ENCODE measurements around the gene RGS11.

The RGS11 gene

DNA sequence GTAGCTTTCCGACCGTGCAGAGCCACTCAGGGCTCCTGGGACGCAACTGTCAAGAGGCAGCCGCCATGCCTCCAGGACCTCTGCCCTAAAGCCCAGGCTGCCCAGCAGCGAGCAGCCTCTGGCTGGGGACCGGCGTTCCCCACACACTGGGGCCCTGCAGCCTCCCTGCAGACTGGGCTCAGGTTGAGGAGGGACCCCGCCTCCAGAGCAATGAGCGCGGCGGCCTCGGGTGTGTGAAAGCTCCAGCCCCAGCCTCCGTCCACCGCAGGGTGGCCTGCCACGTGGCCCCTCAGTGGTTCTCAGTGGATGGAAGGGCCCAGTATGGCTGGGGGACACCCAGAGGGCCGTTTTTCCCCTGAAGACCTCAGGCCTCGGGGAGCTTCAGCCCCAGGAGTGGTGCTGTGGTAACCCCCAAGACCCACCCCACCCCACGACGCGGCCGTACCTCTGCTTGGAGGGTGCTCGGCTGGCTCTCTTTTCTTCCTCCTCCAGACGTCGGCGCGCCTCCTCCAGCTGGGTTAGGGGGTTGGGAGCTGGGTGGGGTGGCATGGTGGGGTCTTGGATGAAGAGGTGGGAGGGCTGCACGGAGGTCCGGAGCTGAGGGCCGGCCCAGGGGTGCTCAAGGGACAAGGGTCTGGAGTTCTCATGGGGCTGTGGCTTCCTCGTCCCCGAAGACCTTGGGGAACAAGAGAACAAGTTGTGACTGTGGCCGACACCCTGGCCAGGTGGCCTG is 17.5 kb upstream of the RGS11 start:
- no peak for DNase-seq (ENCODE audit: low read depth)
- Histone ChIP-seq H3K9ac (ENCODE audit: low read length) (no peak overlapping the region), H3K9me3 (ENCODE audit: control insufficient read depth, low read length) (no peaks in the 10 kb centered on the region), H3K4me3 (ENCODE audit: low read length) (no peak overlapping the region), H3K4me1 (ENCODE audit: control insufficient read depth, insufficient read depth, low read length) (no peaks in the 10 kb centered on the region), H3K36me3 (ENCODE audit: control insufficient read depth, insufficient read depth, low read length, severe bottlenecking) (peaks cover 32% of the 10 kb centered on the region), H3K27me3 (replicated peaks; ENCODE audit: control insufficient read depth, insufficient read depth, low read length) (no peaks in the 10 kb centered on the region)

DNA sequence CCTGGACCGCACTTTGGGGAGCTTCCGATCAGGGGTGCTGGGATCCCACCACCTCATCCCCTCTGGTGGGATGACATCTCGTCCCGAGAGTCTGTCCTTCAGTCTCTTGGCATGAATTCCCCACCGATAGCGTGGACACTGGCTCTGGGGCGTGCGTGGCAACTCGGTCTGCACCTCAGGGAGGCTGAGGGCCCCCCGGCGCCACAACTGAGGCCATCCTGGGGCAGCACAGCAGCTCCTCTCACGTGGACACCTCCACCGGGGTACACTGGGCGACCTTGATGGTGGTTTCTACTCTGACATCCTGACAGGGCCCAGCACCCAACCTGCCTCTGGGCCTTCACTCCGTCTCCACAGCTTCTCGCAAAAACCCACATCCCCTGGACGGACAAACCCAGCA is 15.8 kb upstream of the RGS11 start:
- no peak for DNase-seq (ENCODE audit: low read depth)
- H3K27me3 ChIP-seq (replicated peaks; ENCODE audit: control insufficient read depth, insufficient read depth, low read length), result no peaks in the 10 kb centered on the region
- no peak overlapping the region for H3K9ac ChIP-seq (ENCODE audit: low read length)
- H3K36me3 ChIP-seq (ENCODE audit: control insufficient read depth, insufficient read depth, low read length, severe bottlenecking), result peaks cover 32% of the 10 kb centered on the region
- no peak overlapping the region for H3K4me3 ChIP-seq (ENCODE audit: low read length)
- H3K4me1 ChIP-seq (ENCODE audit: control insufficient read depth, insufficient read depth, low read length), result no peaks in the 10 kb centered on the region
- no peaks in the 10 kb centered on the region for H3K9me3 ChIP-seq (ENCODE audit: control insufficient read depth, low read length)

DNA sequence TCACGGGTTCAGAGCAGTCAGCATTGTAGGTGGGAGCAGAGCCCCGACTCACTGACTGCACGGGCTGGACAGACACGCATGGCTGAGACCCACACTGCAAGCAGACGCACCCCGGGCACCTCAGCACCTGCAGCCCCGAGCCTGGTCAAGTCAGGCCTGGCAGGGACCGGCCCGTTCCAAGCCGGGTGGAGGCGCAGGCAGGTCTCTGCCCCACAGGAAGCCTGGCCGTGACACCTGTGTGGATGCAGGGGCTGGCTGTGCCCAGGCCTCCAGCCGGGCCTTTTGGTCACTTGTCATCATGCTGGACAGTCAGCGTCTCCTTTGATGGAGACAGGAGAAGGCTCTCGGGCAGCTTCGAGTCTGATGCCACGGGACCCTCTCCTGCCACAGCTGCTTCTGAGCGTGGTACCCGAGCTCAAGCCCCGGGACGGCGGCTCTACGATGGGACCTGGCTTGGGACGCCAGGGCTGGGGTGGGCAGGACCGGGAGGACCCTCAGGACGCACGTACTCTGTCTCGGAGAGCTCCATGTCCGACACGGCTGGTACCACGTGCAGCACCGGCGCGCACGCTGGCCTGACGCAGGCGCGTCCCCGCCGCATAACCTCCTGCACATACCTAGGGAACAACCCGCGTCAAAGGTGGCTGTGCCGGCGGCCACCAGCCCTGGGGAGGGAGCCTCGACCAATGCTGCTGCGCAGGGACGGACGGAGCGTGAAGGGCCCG is 15.1 kb upstream of the RGS11 start:
- Histone ChIP-seq H3K27me3 (replicated peaks; ENCODE audit: control insufficient read depth, insufficient read depth, low read length) (no peaks in the 10 kb centered on the region), H3K9ac (ENCODE audit: low read length) (no peak overlapping the region), H3K36me3 (ENCODE audit: control insufficient read depth, insufficient read depth, low read length, severe bottlenecking) (peaks cover 32% of the 10 kb centered on the region), H3K4me3 (ENCODE audit: low read length) (no peak overlapping the region), H3K9me3 (ENCODE audit: control insufficient read depth, low read length) (no peaks in the 10 kb centered on the region), H3K4me1 (ENCODE audit: control insufficient read depth, insufficient read depth, low read length) (no peaks in the 10 kb centered on the region)
- no peak for DNase-seq (ENCODE audit: low read depth)

DNA sequence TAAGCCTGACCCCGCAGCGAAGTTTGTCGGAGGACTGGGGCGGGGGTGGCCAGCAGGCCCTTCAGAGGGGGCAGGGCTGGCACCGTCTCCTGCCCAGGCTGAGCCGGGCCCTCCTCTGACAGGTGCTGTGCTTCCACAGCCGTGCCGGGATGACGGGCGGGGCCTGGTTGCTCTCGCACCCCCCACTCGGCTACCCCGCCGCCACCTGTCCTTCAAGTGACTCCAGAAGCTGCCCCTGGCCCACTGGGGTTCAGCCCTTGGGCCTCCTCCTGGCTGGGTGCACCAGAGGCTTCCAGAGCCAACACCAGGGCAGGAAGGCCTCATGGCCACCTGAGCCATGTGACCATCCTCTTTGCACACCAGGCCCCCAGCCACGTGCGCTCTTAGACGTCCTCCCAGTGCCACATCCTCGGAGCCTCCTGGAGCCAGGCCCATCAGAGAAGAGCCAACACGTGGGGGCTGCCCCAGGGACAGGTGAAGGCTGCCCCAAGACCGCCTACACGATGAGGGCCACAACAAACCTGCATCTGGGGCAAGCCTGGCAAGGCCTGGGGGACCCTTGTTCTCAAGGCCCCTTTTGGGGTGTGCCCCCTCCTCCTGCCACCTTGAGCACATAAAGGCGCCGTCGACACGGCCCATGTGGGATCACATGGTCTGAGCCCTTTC is 14.4 kb upstream of the RGS11 start:
- no peaks in the 10 kb centered on the region for H3K4me1 ChIP-seq (ENCODE audit: control insufficient read depth, insufficient read depth, low read length)
- no peaks in the 10 kb centered on the region for H3K27me3 ChIP-seq (replicated peaks; ENCODE audit: control insufficient read depth, insufficient read depth, low read length)
- peaks cover 32% of the 10 kb centered on the region for H3K36me3 ChIP-seq (ENCODE audit: control insufficient read depth, insufficient read depth, low read length, severe bottlenecking)
- no peak for DNase-seq (ENCODE audit: low read depth)
- H3K9me3 ChIP-seq (ENCODE audit: control insufficient read depth, low read length), result no peaks in the 10 kb centered on the region
- H3K4me3 ChIP-seq (ENCODE audit: low read length), result no peak overlapping the region
- no peak overlapping the region for H3K9ac ChIP-seq (ENCODE audit: low read length)

DNA sequence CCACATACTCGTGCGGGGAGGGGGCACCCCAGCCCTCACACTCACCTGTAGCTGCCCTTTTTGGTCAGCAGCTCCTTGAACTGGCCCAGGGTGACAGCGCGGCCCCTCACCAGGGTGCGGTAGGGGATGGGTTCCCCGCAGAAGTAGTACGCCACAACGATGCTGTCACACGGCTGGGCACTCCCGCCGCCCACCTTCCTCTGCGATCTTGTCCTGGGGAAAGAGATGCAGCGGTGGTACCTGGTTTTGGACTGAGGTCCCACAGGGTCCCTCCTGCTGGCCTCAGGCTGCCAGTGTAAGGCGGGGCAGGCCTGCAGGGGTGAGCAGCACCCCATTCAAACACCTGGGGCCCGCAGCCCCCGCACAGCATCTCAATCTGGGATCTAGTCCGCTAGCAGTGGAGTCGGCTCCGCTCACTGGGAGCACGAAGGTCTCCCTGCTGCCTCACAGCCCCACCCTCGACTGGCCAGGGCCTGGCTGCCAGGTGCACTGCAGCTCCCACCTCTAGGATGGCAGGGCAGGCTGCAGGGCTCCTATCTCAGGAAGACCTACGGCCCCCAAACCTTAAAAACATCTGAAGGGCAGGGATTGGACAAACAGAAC is 13.8 kb upstream of the RGS11 start:
- Histone ChIP-seq H3K4me1 (ENCODE audit: control insufficient read depth, insufficient read depth, low read length) (no peaks in the 10 kb centered on the region), H3K9me3 (ENCODE audit: control insufficient read depth, low read length) (no peaks in the 10 kb centered on the region), H3K27me3 (replicated peaks; ENCODE audit: control insufficient read depth, insufficient read depth, low read length) (no peaks in the 10 kb centered on the region), H3K9ac (ENCODE audit: low read length) (no peak overlapping the region), H3K4me3 (ENCODE audit: low read length) (no peak overlapping the region), H3K36me3 (ENCODE audit: control insufficient read depth, insufficient read depth, low read length, severe bottlenecking) (peaks cover 32% of the 10 kb centered on the region)
- DNase-seq (ENCODE audit: low read depth), result no peak

DNA sequence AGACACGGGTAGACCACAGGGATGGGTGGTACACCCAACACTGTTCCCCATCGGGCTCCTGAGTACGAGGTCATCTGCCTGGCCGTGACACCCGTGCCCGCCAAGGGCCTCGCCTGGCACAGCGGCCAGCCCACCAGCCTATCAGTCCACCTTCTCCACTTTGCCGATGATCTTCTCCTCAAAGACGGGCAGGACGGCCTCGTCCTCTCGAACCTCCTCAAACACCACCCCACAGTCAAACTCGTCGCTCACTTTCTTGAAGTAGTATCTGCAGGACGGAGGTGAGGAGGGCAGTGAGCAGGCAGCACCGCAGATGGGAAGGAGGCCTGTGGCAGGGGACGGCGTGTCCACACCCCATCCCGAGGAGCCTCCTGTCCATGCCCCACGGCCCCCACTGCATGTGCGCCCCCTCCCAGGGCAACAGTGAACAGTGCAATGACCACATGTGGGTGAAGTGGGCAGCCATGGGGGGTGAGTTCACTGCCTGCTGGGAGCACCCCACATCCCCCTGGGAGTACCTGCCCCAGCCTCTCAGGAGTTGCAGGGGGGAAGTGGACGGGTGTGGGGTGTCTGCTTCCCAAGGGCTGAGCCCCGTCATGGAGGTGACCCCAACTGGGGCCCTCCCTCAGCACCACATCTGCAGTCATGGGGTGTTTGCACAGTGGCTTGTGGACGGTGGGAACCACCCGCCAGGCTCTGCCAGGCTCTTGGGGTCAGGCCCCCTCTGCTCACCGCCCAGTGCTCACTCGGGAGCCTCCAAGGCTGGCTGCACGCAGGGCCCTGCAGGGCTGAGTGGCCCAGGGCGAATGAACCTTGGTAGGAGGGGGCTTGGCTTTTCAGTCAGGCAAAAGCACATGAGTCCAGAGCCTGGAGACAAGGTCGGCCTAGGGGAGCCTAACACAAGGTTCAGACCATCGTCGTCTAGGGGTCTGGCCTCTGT is 12.5 kb upstream of the RGS11 start:
- Histone ChIP-seq H3K4me1 (ENCODE audit: control insufficient read depth, insufficient read depth, low read length) (no peaks in the 10 kb centered on the region), H3K4me3 (ENCODE audit: low read length) (no peak overlapping the region), H3K36me3 (ENCODE audit: control insufficient read depth, insufficient read depth, low read length, severe bottlenecking) (peaks cover 32% of the 10 kb centered on the region), H3K27me3 (replicated peaks; ENCODE audit: control insufficient read depth, insufficient read depth, low read length) (no peaks in the 10 kb centered on the region), H3K9ac (ENCODE audit: low read length) (no peak overlapping the region), H3K9me3 (ENCODE audit: control insufficient read depth, low read length) (no peaks in the 10 kb centered on the region)
- no peak for DNase-seq (ENCODE audit: low read depth)

DNA sequence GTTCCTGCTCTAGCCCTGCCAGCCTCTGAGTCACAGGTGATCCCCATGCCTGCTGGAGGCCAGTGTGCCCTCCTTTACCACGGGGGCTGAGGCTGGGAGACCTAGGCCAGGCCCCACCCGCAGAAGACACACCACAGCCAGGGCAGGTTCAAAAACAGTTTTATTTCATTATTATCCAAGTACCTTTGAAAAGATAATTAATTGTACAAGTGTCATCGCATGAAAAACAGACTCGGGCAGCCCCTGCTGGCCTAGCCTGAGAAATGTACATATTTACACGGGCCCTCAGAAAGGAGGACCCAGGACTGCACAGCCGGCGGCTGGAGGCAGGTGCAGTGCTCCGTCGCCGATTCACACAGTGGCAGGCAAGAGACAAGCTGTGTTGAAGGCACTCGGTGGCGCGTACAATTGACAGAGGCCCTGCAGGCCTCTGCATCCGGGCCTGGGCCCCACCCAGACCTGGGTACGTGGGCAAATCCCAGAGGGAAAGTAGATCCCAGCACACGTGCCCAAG is 11.6 kb upstream of the RGS11 start:
- H3K9ac ChIP-seq (ENCODE audit: low read length), result no peak overlapping the region
- H3K27me3 ChIP-seq (replicated peaks; ENCODE audit: control insufficient read depth, insufficient read depth, low read length), result no peaks in the 10 kb centered on the region
- H3K4me1 ChIP-seq (ENCODE audit: control insufficient read depth, insufficient read depth, low read length), result no peaks in the 10 kb centered on the region
- no peak for DNase-seq (ENCODE audit: low read depth)
- no peak overlapping the region for H3K4me3 ChIP-seq (ENCODE audit: low read length)
- H3K9me3 ChIP-seq (ENCODE audit: control insufficient read depth, low read length), result no peaks in the 10 kb centered on the region
- peaks cover 25% of the 10 kb centered on the region for H3K36me3 ChIP-seq (ENCODE audit: control insufficient read depth, insufficient read depth, low read length, severe bottlenecking)

DNA sequence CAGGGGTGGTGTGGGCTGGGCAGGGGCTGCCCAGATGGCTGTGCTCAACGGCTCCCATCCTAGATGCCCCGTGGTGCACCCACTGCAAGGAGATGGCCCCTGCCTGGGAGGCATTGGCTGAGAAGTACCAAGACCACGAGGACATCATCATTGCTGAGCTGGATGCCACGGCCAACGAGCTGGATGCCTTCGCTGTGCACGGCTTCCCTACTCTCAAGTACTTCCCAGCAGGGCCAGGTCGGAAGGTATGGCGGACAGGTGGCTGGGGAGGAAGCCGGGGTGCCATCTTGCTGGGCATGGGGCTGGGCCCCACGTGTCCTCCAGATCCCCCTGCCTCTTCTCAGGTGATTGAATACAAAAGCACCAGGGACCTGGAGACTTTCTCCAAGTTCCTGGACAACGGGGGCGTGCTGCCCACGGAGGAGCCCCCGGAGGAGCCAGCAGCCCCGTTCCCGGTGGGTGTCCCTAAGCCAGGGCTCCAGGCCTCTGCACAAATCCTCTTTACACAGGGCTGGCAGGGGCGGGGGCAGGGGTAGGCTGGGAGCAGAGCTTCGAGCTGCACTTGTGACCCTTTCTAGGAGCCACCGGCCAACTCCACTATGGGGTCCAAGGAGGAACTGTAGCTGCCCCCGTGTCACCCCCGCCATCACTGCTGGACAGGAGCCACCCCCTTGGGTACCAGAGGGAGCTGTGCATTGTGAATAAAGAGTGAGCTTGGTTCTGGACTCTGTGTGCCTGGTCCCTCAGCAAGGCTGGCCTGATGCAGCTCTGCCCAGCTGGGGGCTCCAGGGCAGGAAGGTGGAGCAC is 10.9 kb upstream of the RGS11 start:
- H3K9me3 ChIP-seq (ENCODE audit: control insufficient read depth, low read length), result no peaks in the 10 kb centered on the region
- H3K36me3 ChIP-seq (ENCODE audit: control insufficient read depth, insufficient read depth, low read length, severe bottlenecking), result peaks cover 25% of the 10 kb centered on the region
- no peak for DNase-seq (ENCODE audit: low read depth)
- H3K4me1 ChIP-seq (ENCODE audit: control insufficient read depth, insufficient read depth, low read length), result no peaks in the 10 kb centered on the region
- no peak overlapping the region for H3K9ac ChIP-seq (ENCODE audit: low read length)
- H3K4me3 ChIP-seq (ENCODE audit: low read length), result no peak overlapping the region
- H3K27me3 ChIP-seq (replicated peaks; ENCODE audit: control insufficient read depth, insufficient read depth, low read length), result no peaks in the 10 kb centered on the region

DNA sequence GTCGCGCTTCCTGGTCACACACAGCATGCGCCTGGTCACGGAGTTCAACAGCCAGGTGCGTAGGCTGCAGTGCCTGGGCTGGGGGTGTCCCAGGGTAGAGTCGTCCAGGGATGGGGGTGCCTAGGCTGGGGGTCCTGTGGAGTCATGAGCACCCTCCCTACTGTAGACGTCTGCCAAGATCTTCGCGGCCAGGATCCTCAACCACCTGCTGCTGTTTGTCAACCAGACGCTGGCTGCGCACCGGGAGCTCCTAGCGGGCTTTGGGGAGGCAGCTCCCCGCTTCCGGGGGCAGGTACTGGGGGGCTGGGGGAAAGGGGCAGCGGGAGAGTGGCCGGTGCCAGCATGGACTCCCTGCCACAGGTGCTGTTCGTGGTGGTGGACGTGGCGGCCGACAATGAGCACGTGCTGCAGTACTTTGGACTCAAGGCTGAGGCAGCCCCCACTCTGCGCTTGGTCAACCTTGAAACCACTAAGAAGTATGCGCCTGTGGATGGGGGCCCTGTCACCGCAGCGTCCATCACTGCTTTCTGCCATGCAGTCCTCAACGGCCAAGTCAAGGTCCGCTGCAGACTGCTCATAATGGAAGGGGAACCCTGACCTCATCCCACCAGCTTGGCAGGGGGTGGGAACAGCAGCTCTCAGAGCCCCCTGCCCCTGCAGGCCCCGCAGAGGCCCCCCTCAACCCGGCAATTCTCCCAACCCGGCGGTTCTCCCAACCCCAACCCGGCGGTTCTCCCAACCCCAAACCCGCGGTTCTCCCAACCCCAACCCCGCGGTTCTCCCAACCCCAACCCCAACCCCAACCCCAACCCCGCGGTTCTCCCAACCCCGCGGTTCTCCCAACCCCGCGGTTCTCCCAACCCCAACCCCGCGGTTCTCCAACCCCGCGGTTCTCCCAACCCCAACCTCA is 9.7 kb upstream of the RGS11 start:
- no peaks in the 10 kb centered on the region for H3K9me3 ChIP-seq (ENCODE audit: control insufficient read depth, low read length)
- H3K4me1 ChIP-seq (ENCODE audit: control insufficient read depth, insufficient read depth, low read length), result no peaks in the 10 kb centered on the region
- H3K27me3 ChIP-seq (replicated peaks; ENCODE audit: control insufficient read depth, insufficient read depth, low read length), result no peaks in the 10 kb centered on the region
- peaks cover 18% of the 10 kb centered on the region for H3K36me3 ChIP-seq (ENCODE audit: control insufficient read depth, insufficient read depth, low read length, severe bottlenecking)
- H3K9ac ChIP-seq (ENCODE audit: low read length), result no peak overlapping the region
- H3K4me3 ChIP-seq (ENCODE audit: low read length), result no peak overlapping the region
- DNase-seq (ENCODE audit: low read depth), result no peak
